HepG2 (cell line): ENCODE results near the gene AJUBA. TPM values are rescaled to one million over a fixed set of nuclear protein-coding genes. Genes with fewer than 3 reads are reported as not detected.

Experiments
- CBX2 ChIP-seq, 2 experiments: fragments of 200-600 bp in 1 of 2; sonication (generic); formaldehyde crosslinking in 1 of 2; IDR thresholded peaks; 2 replicates each; pipeline versions ENCODE4 v1.7.0 to v1.8.1; 2018 to 2022; ENCODE audit warnings: low read depth in 2 of 2, low read length in 1 of 2, mild to moderate bottlenecking in 1 of 2, missing genetic modification reagents in 1 of 2
- ELF1 ChIP-seq: sonication (generic); formaldehyde crosslinking; IDR thresholded peaks from 2 replicates; pipeline ENCODE4 v1.4.0; 2020; ENCODE audit warnings: missing genetic modification reagents
- HOXA9 ChIP-seq: sonication (generic); formaldehyde crosslinking; IDR thresholded peaks from 2 replicates; pipeline ENCODE4 v1.8.1; 2022; ENCODE audit warnings: missing genetic modification reagents, mild to moderate bottlenecking, moderate library complexity, borderline replicate concordance
- KDM6A ChIP-seq: IDR thresholded peaks from 2 replicates; pipeline ENCODE4 v1.6.1; 2016; ENCODE audit warnings: low read depth
- MEIS1 ChIP-seq: sonication (generic); formaldehyde crosslinking; IDR thresholded peaks from 2 replicates; pipeline ENCODE4 v1.9.0; 2021; ENCODE audit warnings: mild to moderate bottlenecking, missing genetic modification reagents, moderate library complexity, borderline replicate concordance
- MEIS2 ChIP-seq: sonication (generic); formaldehyde crosslinking; IDR thresholded peaks from 2 replicates; pipeline ENCODE4 v1.9.0; 2021; ENCODE audit warnings: mild to moderate bottlenecking, missing genetic modification reagents
- NFATC3 ChIP-seq: sonication (generic); formaldehyde crosslinking; IDR thresholded peaks from 2 replicates; pipeline ENCODE4 v1.5.1; 2020; ENCODE audit warnings: mild to moderate bottlenecking, missing genetic modification reagents
- PAXIP1 ChIP-seq: sonication (generic); formaldehyde crosslinking; conservative IDR thresholded peaks from 2 replicates; pipeline ENCODE4 v1.4.0; 2020; ENCODE audit warnings: mild to moderate bottlenecking, missing genetic modification reagents, moderate library complexity
- PRDM15 ChIP-seq: sonication (generic); formaldehyde crosslinking; IDR thresholded peaks from 2 replicates; pipeline ENCODE4 v1.4.0; 2020; ENCODE audit warnings: missing genetic modification reagents
- ZBTB10 ChIP-seq: sonication (generic); formaldehyde crosslinking; IDR thresholded peaks from 2 replicates; pipeline ENCODE4 v1.4.0; 2020; ENCODE audit warnings: missing genetic modification reagents, borderline replicate concordance
- ZBTB25 ChIP-seq: IDR thresholded peaks from 2 replicates; pipeline ENCODE4 v1.6.1; 2018; ENCODE audit warnings: missing genetic modification reagents
- ZKSCAN8 ChIP-seq: IDR thresholded peaks from 2 replicates; pipeline ENCODE4 v1.6.1; 2016; ENCODE audit warnings: borderline replicate concordance, missing genetic modification reagents, missing compliant biosample characterization
- ZNF552 ChIP-seq: sonication (generic); formaldehyde crosslinking; IDR thresholded peaks from 2 replicates; pipeline ENCODE4 v1.9.0; 2022; ENCODE audit warnings: missing genetic modification reagents, mild to moderate bottlenecking, borderline replicate concordance
- ZNF589 ChIP-seq: sonication (generic); formaldehyde crosslinking; conservative IDR thresholded peaks from 2 replicates; pipeline ENCODE4 v1.8.0; 2022; ENCODE audit warnings: mild to moderate bottlenecking, moderate library complexity, missing genetic modification reagents
- polyA plus RNA-seq, 8 experiments: library from polyadenylated mRNA; depleted of rRNA in 3 of 8; stranded (reverse) in 7 of 8; unstranded in 1 of 8; fragments of >200 nt; fragmentation: Illumina TruSeq in 4 of 8; extraction: Trizol in 4 of 8; gene quantifications; 2 replicates each; pipeline versions ENCODE4 v1.2.1 to v1.2.3, GENCODE V29; 2011 to 2016; ENCODE audit warnings: low read depth in 4 of 8, missing spikeins in 1 of 8, mixed read lengths in 1 of 8; ENCODE audit not compliant: insufficient read depth in 1 of 8
- total RNA-seq, 5 experiments: library from RNA; depleted of rRNA; stranded (reverse); fragments of >200 nt; fragmentation: Illumina TruSeq; extraction: Trizol; gene quantifications; 2 replicates each; pipeline ENCODE4 v1.2.3, GENCODE V29; 2016; ENCODE audit warnings: low read depth in 1 of 5

AJUBA gene
- total and polyA plus RNA-seq, 2 of the 13 experiments (the other 11 are each of a cell fraction or from before 2014, with no cell fraction given) = 157 to 241 TPM

GRCh38 chr14:22976620-22977433, 5.5 kb downstream of the AJUBA start (continued):
- TF ChIP-seq PRDM15 (CRISPR knock-in tag) = no peak
- no peak; the same call in 1 of the 2 replicates for TF ChIP-seq MEIS1 (CRISPR knock-in tag)
- TF ChIP-seq ZBTB10 = no peak
- peak; percentile 86; the same call in 1 of the 2 replicates for TF ChIP-seq NFATC3 (CRISPR knock-in tag)
- TF ChIP-seq PAXIP1 (CRISPR knock-in tag) = peak; percentile 99
- TF ChIP-seq ZNF552 (CRISPR knock-in tag) = peak; percentile 15; the same call in 1 of the 2 replicates
- no peak for TF ChIP-seq HOXA9 (CRISPR knock-in tag)
- TF ChIP-seq MEIS2 = no peak
- no peak for TF ChIP-seq CBX2 (IDR thresholded peaks at IDR 0.05; ENCODE audit: low read depth, low read length)
- TF ChIP-seq CBX2 (CRISPR knock-in tag; IDR thresholded peaks at IDR 0.05; ENCODE audit: low read depth) = no peak
- TF ChIP-seq ZBTB25 (CRISPR knock-in tag) = peak; percentile 97
- peak; percentile 95 for TF ChIP-seq ZKSCAN8
- TF ChIP-seq KDM6A (CRISPR knock-in tag) = peak; percentile 98
- peak; percentile 55 for TF ChIP-seq ELF1
- TF ChIP-seq ZNF589 (CRISPR knock-in tag) = no peak
